HG02798 (cell line): Measurements from ENCODE around the gene MIOX.

Source experiments
- ATAC-seq: cut with Tn5 transposase; IDR thresholded peaks from one replicate; pipeline ENCODE4 v1.9.1; 2021; ENCODE audit warnings: mild to moderate bottlenecking; ENCODE audit not compliant: unreplicated experiment, poor library complexity

MIOX gene

DNA sequence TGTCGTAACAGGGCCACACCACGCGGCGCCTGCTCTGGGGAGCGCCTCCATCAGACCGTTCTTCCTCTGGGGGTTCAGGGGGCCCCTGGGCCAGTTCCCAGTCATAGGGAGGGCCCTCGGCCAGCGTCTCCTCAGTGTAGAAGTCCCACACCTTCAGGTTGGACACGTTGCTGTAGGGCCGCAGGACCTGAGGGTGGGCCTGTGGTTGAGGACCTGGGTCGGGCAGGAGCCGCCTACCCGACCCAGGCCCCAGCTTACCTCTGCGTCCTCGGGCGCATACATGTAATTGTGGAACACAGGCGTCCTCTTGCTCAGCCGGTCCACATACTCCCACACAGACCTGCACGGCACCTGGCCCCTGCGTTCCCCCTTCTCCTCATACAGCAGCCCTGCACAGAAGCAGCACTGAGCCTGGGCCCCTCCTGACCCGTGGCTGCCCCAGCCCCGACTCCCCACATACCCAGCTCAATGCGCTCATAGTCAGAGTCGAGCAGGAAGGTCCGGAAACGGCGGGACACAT is 32.0 kb upstream of the MIOX start:
- ATAC-seq: no peak

DNA sequence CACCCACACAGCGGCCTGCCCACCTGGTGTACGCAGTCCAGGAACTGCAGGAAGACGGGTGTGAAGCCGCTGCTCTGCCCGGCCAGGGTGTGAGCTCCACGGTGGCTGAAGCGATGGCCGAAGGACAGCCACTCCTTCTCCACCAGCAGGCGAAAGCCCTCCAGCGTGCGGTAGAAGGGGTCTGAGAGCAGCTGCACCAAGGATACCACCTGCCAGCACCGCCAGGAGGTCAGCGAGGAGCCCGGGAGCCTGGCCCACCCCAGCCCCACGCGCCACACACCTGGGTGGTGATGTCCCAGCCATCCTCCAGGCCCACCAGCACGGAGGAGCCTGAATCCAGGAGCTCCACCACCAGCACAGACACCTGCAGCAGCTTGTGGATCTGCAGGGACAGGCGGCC is 31.5 kb upstream of the MIOX start:
- no peak for ATAC-seq

DNA sequence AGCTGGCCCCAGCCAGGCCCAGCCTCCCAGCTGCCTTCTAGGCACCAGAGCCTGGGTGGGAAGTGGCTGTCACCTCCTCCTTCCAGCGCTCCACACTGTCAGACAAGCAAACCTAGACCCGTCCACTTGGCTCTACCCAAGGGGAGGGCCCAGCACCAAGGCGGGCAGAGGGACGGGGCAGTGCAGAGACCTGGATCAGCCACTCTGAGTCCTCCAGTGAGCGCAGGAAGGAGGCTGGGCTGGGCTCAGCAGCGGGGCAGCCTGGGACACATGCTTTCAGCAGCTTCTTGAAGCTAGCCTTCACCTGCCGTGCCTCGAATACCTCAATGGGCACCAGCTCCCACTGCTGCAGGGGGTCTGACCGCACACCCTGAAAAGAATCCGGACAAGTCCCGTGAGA is 30.6 kb upstream of the MIOX start:
- ATAC-seq: no peak

DNA sequence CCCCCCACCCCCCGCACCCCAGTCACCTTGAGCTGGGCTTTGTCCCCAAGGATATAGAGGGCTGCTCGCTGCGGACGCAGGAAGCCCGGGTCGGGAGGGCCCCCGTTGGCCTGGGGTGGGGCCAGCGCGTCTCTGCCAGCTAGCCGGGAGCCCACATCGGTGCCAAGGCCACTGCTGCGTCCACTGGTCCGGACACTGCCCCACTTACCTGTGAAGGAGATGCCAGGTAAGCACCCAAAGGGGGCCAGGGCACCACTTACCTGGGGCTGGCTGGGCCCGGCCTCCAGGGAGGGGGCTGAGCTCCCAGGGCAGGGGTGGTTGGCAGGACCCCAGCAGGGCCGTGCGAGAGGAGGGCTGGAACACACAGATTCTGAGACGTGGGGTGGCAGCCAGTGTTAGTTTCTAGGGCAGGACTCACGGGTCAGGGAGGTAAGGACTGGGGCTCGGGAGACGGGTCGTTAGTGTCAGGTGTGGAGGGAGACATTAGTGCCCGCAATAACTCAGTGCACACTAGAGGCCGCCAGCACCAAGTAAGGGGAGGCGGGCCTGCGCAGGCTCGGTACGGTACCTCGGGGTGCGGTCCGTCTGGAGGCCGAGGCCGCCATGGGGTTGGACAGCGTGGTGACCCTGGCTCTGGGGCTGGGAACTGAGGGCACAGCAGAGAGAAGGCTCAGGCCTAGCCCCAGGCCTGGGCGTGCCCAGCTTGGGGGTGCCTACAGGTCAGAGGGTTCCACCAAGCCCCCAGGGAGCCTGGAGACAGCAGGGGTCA is 30.0 kb upstream of the MIOX start:
- ATAC-seq: no peak

DNA sequence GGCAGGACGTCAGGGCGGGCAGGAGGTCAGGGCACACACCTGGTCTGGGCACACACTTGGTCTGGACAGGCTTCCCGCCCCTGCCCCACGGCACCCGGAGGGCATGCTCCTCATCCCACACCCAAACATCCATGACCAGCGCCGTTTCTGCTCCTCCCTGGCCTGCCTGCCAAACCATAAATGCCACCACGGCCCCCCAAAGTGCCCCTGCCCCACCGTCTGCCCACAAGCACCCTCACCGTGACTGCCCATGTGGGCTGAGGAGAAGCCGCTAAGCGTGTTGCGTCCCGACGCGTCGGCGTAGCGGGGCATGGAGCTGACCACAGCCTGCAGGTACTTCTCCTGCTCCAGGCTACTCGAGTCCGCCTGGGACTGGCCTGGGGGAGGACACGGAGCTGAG is 27.6 kb upstream of the MIOX start:
- no peak for ATAC-seq

DNA sequence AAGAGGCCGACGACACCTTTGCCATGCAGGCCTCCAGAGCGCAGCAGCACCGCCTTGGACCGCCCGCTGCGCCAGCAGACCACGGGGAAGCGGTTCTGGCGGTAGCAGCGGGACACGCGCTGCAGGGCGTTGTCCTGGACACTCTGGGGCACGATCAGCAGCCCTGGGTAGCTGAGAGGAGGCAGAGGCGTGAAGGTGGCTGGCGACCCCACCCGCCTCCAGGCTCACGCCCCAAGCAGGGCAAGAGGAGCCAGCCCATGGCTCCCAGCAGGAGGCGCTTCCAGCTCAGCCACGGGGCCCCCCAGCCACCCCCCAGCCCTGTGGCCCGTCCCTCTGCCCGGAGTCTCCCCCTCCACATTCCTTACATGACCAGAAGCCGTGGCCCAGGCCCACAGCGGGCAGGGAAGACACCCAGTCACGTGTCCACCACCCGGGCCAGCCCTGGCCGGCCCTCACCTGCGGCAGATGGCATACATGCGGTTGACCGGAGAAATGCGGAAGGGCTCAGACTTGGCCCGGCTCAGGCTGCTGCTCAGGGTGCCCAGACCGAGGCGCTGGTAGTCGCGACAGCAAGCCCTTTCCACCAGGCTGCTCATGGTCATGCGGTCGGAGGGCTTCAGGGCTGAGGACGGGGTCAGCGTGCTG is 27.0 kb upstream of the MIOX start:
- ATAC-seq: no peak

DNA sequence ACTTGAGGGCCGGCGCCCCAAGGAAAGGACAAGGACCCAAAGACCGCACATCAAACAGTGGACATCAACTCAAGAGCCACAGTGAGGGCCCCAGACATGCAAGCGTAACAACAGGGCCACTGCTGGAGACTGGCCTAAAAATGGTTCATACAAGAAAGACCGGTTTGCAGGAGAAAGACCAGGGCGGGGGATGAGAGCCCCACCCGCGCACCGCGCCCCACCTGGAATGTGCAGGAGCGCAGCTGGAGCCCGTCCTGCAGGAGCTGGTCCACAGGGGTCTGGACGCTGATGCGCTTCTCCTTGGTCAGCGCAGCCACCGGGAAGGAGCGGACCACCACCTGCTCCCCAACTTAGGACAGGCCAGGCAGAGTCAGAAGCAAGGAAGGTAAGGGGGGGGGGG is 25.7 kb upstream of the MIOX start:
- no peak for ATAC-seq

DNA sequence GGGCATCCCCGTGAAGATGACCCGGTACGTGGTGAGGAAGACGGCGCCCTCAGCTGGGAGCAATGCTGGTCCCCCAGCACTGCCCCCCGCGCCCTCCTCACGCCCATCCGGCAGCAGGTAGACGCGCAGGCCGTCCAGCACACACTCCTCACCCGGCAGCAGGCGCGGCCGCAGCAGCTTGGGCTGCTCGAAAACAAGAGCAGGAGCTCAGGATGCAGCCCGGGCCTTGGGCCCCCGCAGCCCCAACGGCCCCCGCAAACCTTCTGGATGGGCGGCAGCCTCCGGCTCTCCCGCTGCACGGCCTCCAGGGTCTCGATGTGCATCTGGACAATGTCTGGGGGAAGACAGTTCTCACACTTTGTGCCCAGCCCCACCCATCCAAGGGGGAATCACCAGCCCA is 25.1 kb upstream of the MIOX start:
- no peak for ATAC-seq

DNA sequence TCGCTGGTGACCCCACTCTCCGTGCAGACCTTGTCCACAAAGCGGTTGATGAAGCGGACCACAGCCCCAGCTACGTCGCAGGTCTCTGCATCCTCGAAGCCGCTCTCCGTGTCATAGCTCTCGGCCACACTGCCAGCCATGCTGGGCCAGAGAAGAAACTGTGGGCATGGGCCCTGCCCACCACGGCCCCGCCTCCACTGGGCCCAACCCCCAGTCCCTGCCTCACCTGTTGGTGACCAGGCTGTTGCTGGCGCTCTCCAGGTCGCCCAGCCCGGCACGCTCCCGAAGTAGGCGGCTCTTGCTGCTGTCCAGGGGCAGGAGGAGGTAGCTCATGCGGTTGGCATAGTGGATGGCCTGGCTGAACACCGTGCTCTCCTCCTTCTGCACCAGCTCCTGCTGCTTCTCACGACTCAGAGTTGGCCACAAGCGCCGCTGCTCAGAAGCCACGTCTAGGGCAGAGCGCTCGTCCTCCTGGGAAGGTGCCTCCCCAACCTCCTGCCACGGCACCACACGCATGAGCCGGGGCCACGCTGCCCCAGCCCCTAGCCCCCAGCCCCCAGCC is 24.6 kb upstream of the MIOX start:
- ATAC-seq: no peak

DNA sequence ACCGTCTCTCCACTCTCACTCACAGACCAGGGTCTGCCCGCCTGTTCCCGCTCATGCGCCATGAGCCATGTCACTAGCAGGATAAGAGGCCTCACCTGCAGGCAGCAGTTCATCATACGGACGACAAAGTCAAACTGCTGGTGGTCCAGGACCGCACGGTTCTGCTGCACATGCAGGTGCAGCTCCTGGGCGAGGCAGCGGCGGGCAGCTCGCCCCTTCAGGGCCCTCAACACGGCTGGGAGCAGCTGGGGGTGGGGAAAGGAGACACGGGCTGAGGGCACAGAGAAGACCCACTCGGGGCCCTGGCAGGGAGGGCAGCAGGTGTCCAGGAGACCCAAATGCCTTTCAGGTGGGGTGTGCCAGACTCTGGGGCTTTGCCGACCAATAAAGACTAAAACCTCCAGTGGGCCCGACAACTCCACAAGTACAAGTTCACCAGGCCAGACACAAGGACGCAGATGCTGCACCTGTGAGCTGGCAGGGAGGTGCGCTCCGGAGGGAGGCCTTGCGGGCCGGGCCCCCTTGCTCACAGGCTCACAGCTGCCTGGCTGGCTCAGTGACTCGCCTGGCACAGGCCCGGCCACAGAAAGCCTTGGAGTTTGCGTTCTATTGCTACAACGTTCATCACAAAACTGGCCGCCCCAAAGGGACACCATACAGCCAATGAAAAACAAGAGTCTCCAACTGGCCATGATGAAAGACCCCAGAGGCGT is 23.3 kb upstream of the MIOX start:
- ATAC-seq: no peak

DNA sequence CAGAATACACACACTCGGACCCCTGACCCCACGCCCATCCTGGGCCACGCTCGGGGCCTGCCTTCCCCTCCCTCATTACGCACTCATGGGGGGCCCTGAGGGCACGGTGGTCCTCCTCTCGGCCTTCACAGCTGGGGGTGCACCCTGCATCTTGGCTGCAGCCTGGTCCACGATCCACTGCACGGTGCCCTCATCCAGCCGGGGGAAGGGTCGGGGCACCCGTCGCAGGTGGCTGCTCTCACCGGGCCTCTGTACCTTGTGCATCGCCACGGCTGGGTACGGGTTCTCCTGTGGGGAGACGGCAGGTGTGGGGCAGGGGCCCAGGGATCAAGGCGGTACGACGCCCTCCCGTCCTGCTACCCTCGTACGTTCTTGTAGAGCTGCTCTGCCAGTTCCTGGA is 22.2 kb upstream of the MIOX start:
- ATAC-seq: no peak

DNA sequence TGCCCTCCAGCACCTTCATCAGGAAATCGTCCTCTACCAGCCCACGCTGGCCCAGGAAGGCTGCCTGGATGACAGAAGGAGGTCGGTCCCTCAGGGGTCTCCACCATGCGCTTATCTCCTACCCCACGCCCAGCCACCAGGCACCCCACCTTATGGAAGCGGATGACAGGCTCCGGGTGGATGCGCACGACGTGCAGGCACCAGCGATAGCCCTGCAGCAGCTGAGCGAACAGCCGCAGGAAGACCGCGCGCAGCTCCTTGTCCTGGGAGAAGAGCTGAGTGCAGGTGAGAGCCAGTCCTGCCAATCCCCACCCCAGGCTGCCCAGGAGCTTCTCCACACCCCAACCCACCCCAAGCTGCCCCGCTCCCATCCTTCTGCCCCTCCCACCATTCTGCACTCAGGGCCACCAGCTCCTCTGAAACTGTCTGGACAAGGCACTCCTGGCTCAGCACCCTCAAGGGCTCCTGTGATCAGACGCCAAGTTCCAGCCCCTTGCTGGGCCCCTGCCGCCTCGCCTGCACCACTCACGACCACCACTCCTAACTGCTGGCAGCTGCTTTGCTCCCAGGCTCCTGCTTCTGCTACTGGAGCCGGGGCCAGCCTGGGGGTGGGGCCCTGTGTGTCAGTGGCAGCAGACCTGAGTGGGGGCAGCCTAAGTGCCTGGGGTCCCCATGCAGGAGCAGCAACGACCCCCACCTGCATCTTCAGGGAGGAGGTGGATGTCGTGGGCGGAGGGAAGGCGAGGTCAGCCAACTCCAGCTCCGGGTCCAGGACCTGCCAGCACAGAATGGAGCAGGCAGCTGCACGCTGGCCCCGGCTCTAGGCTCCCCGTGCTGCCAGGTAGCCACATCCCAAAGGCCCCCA is 21.4 kb upstream of the MIOX start:
- ATAC-seq: no peak

DNA sequence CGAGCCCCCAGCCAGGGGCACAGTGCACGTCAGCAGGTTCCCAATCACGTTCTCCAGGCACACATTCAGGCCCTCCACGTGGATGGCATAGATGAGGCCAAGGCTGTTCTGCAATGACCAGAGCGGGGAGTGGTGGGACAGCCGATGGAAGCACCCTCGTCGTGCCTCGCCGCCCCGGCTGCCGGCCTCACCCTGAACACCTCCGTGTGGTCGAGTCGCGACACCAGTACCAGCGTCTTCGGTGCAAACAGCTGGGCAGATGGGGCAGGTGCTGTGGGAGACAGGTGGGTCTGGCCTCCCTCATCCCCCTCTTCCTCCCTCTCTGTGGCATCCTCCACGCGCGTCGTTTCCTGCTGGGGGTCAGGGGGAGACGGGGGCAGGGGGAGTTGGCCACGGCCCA is 19.3 kb upstream of the MIOX start:
- no peak for ATAC-seq

DNA sequence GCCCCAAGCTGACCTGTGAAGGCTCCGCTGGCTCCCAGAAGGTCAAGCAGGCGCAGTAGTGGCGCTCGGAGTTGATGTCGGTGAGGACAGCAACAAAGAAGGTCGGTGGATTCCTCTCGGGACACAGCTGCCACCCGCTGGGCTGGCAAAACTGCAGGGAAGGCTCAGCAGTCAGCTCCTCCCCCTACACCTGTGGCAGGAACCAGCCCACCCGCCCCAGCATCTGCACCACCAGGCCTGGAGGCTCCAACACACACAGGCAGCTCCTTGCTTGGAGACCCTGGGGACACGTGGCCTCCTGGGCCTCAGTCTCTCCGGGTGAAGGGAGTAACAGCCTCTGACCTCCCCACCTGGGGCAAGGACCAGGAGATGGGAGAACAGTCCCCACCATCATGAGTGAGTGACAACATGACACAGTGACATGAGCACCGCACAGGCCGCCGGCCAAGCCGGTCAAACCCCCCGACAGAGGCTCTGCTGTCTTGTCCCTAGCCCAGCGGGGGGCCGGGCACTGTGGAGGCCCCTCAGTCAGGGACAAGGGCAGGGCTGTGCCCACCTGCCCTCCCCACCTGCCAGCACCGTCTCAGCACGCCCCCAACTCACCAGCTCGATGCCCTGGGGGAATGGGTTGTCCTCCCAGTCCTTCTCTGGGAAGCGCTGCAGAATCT is 18.8 kb upstream of the MIOX start:
- no peak for ATAC-seq

DNA sequence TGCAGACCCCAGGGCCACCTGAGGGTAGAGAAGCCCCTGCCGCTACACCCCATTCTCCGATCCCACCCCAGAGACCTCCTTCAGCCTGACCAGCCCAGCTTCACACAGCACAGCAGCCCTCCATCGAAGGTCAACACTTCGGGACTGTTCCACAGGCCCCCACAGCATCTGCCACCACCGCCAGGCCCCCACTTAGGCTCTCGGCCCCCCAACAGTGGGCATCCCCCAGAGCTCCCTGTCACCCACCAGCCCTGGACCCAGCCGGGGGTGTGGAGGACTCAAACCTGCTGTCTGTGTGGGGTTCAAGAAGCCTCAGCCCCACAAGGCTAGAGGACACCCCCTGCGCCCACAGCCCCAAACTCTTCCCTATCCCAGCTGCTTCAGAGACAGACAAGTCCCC is 18.0 kb upstream of the MIOX start:
- ATAC-seq: no peak

DNA sequence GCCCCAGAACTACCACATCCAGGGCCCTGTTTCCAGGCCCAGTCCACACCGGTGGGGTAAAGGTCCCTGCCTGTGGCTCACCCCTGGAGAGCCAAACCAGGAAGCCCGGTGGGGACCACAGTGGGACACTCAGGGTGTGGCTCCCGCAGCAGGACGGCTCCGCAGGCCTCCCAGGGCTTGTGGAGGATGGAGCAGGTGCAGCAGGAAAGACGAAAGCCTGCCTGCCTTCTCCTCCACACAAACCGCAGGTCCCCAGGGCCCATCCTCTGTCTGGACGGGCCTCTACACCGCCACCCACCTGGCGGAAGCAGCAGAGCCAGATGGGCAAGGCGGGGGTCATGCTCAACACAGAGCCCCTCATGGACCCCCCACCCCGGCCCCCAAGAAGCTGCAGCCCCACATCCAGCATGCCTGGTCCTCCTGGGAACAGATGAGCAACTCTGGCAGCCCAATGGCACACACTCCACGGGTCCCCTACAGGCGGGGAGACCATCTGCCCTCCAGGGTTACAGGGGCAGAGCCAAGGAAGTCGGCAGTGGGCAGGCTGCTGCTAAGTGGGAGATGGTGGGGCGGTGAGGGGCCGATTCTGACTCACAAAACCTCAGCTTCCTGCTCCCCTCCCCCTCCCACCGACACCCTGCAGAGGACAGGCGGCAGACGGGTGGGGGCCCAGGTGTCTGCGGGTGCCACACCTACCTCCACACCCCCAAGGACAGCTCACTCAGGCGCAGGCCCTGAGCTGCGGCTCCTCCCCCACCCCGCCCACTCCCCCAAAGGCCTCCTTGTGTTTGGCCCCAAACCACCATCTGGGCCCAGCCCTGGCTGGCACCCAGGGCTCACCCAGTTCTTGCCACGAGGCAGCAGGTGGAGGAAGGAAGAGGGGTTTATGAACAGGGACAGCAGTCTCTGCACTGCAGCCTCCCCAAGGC is 17.0 kb upstream of the MIOX start:
- peak; percentile 62 for ATAC-seq

DNA sequence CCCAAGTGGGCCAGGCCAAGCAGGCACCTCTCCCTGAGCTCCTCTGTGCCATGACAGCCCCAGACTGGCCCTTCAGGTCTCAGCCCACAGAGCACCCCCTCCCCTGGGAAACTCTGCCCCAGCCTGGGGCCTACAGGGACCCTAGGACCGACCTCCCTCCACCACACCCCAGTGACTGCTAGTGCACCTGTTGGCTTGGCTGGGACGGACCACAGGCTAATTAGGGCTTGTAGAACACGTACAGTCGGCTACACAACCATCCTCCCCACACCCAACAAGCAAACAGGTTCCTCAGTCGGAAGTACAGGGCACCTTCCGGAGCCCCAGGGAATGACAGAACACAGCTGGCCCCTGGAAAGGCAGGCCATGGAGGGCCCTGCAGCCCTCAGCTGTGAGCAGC is 16.2 kb upstream of the MIOX start:
- no peak for ATAC-seq

DNA sequence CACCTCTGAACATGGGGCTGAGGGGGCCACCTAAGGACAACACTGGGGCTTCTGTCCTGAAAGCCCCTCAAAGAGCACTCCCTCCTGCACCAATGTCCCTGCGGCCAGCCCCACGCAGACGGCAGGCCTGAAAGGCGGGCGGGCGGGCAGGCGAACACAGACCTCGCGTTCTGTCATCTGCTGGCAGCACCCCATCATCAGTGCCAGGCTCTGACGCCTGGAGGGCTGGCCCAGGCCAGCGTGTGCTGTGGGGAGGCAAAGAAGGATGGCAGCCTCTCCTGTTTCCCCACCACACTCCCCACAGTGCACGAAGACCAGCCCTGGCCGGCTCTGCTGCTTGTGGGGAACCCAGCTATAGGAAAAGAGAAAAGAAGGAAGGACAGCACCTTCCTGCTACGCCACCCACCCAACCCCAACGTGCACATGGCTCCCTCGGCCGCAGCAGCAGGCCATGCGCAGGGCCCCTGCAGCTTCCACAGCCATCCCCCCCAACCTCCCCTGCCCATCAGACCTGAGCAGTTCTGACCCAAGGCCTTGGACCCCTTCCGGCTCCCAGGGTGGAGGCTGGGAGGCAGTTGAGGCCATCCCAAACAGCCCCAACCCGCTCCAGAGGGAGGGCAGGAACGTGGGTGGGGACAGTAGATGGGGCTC is 15.3 kb upstream of the MIOX start:
- no peak for ATAC-seq
